Measurements from ENCODE around the gene TRIM74.
A peak's percentile ranks its signal among the peaks of the same experiment; 100 is the strongest.
"Not testable (repeated sequence)": the region's sequence is repeated elsewhere in the genome, so short reads cannot be mapped to it uniquely, and the experiment has no call there.

Gene TRIM74

GRCh38 chr7:72960029-72960428 is 9.2 kb downstream of the TRIM74 start:
- not testable (repeated sequence) for DNase-seq (ENCODE audit: low read depth in 2 of 3, low spot score in 2 of 3)

DNA sequence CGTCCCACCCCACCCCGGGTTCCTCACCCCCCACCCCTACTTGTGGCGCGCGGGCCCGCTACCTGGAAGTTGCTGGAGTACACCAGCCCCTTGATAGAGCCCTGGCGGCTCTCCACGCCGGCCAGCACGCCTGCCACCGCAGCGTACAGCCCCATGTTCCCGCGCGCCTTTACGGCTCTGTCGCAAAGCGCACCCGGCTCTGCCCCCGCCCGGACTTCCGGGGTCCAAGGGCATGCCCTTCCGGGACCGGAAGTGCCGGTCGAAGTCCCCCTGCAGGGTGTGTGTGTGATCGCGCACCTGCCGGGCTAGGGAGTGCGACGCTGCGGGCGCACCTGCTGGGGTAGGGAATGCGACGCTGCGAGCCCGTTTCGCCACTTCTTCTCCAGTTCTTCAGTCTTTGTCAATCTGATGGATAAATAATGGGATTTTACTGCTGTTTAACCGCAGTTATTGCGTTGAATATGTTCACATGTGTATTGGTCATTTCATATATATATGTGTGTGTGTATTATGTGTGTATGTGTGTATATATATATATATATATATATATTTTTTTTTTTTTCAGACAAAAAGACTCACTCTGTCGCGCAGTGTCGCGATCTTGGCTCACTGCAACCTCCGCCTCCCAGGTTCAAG is 14.6 kb downstream of the TRIM74 start:
- DNase-seq (ENCODE audit: low read depth in 2 of 3, low spot score in 2 of 3) = not testable (repeated sequence)

DNA sequence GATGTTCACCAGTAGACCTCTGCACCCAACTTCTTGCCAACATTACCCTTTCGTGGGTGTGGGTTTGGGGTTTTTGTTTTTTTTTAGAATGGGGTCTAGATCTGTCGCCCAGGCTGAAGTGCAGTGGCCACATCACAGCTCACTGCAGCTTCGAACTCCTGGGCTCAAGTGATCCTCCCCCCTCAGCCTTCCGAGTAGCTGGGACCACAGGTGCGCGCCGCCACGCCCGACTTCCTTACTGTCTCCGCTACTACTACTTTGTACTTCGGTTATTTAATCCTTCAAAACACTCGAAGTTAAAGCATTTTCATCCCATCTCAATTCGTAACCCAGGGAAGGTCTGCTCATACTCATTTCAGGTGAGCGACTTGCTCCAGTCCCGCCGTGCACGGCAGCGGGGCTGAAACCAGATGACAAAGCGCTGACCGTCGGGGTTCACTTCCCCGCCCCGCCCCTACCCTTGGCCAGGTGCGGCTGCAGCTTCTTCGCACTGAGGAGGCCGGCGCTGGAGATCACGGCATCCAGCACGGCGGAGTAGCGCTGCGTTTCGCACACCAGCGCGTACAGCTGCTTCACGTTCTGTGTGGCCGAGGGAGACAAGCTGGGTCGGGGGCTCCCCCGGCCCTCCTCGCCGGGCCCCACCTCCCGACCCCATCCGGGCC is 15.2 kb downstream of the TRIM74 start:
- not testable (repeated sequence) for DNase-seq (ENCODE audit: low read depth in 2 of 3, low spot score in 2 of 3)

GRCh38 chr7:72950432-72950831 is 18.8 kb downstream of the TRIM74 start:
- not testable (repeated sequence) for DNase-seq (ENCODE audit: low read depth in 2 of 3, low spot score in 2 of 3)

DNA sequence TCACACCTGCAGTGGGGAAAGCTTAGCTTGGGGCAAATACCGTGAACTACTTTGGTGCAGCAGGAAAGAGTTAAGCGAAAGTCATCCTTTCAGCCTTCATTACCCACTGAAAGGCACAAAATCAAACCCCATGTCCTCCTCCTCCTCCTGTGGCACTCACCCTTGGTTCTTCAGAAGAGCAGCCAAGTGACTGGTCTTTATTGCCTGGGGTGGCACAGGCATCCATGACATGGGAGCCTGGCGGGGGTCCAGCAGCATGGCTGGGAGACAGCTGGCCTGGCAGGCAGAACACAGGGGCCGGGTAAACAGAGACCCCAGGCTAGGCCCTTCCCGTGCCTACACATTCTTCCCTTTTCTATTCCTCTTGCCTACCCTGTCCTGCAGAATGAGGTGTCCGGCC is 19.6 kb downstream of the TRIM74 start:
- not testable (repeated sequence) for DNase-seq (ENCODE audit: low read depth in 2 of 3, low spot score in 2 of 3)

DNA sequence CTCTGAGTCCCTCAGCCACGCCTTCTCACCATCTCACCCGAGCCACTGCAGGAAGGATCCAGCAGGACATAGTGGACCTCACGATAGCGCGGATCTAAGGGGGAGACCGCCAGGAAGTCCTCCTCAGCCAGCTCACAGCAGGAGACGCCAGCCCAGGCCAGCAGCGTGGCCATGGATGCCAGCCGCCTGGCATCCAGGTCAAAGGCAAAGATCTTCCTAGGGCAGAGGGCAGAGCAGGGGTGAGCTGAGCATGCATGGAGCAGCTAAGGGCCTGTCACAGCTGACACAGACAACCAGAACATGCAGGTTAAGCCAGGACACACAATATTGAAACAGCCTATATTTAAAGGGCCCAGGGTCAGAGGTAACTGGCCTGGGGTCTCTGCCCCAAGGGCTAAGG is 20.0 kb downstream of the TRIM74 start:
- not testable (repeated sequence) for DNase-seq (ENCODE audit: low read depth in 2 of 3, low spot score in 2 of 3)

GRCh38 chr7:72948714-72949113 is 20.6 kb downstream of the TRIM74 start:
- not testable (repeated sequence) for DNase-seq (ENCODE audit: low read depth in 2 of 3, low spot score in 2 of 3)

DNA sequence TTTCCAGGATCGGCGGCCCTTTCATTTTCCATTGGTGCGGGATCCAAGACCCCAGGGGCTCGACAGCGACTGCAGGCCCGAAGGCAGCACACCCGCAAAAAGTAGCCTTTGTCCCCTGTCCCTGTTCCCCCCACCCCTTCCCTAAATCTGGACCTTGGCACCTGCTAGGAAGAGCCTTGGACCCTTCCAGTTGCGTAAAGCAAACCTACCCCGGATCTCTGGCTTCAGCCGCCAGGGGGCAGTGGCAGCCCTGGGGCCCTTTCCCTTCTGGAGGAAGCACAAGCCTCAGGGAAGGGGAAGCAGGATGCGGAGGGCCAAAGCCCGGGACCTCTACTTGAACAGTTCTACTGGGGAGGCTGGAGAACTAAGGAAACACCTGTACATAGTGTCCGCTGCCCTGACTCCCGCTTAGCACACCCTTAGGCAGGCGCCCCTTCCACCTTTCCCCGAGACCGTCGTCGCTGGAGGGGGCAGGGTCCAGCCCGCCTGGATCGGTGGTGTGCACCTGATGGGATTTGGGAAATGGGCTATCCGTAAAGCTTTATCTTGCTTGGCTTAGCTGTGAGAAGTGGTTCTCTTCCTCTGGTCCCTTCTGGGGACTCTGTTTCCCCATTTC is 23.0 kb downstream of the TRIM74 start:
- DNase-seq (ENCODE audit: low read depth in 2 of 3, low spot score in 2 of 3) = not testable (repeated sequence)

- DNase-seq (ENCODE audit: low read depth in 2 of 3, low spot score in 2 of 3) = not testable (repeated sequence)
Measured at GRCh38 chr7:72945597-72945996, 23.7 kb downstream of the TRIM74 start.

DNA sequence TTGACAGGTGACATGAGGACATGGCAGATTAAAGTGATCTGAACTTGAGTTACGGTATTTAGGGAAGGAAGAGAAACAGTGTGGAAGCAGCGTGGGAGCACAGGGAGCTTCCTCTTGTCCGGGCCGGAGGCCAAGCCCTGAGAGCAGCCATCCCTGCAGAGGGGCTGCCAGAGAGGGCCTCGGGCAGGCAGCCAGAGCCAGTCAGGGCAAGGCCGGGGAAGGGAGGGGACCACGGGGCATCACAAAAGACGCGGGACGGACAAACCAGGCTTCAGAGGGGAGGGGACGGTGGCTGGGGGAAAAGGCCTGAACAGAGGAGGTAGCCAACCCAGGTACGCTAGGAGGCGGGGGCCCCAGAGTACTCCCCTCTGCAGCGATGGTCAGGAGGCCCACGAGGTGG is 24.3 kb downstream of the TRIM74 start:
- not testable (repeated sequence) for DNase-seq (ENCODE audit: low read depth in 2 of 3, low spot score in 2 of 3)

DNA sequence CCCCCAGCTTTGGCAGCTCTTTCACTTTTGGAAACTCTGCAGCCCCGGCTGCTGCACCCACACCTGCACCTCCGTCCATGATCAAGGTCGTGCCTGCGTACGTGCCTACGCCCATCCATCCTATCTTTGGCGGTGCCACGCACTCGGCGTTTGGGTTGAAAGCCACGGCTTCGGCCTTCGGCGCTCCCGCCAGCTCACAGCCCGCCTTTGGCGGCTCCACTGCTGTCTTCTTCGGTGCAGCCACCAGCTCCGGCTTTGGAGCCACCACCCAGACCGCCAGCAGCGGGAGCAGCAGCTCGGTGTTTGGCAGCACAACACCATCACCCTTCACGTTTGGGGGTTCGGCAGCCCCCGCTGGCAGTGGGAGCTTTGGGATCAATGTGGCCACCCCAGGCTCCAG is 26.3 kb downstream of the TRIM74 start:
- DNase-seq (ENCODE audit: low read depth in 2 of 3, low spot score in 2 of 3) = not testable (repeated sequence)

- not testable (repeated sequence) for DNase-seq (ENCODE audit: low read depth in 2 of 3, low spot score in 2 of 3)
Measured at GRCh38 chr7:72942022-72942705, 27.1 kb downstream of the TRIM74 start.

DNA sequence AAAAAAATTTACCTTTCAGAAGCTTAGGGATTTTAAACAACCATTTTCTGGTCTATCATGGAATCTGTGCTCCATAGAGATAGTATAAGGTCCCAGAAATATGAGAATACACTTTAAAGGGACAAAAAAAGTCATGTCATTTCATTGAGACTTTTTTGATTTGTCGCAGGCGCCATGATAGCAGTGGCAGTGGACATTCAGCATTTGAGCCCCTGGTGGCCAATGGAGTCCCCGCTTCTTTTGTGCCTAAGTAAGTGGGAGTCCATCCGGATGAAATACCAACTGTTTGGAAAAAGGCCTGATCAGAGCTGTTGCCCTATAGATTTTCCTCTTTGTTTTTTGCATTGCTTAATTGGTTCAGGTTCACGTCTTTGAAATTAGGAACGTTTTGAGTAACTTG is 41.0 kb downstream of the TRIM74 start:
- not testable (repeated sequence) for DNase-seq (ENCODE audit: low read depth in 2 of 3, low spot score in 2 of 3)

GRCh38 chr7:72927791-72928190 is 41.5 kb downstream of the TRIM74 start:
- DNase-seq (ENCODE audit: low read depth in 2 of 3, low spot score in 2 of 3) = not testable (repeated sequence)

DNA sequence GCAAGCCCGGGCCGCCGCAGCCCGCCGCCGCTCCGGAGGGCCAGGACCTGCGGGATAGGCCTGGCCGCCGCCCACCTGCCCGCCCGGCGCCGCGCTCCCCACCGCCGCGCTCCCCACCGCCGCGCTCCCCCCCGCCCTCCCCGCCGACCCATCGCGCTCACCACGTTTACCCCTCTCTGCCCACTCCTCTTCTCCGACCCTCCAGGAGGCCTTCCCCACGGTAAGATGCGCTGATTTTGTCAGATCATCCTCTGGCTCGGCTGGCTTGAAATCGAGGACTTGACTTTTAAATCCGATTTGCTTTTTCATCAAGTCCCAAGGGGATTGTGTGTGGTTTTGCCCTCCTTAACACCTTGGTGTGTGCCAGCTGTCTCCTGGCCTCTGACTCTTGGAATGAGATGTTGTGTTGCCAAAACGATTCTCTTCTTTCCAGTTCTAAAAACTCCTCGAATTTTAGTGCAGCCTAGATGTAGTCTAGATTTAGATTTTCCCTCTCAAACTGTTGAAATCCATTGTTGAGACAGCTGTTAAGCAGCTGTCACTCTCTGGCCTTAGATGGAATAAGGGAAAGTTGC is 43.6 kb downstream of the TRIM74 start:
- no peak for DNase-seq (ENCODE audit: low read depth in 2 of 3, low spot score in 2 of 3)

GRCh38 chr7:72924733-72925545 is 44.3 kb downstream of the TRIM74 start, which contains the start of gene POM121:
Gene POM121 (plus strand): TSS chr7:72925095. CDS start chr7:72925122, 27 bp downstream.
- DNase-seq (ENCODE audit: low read depth in 2 of 3, low spot score in 2 of 3) = peak; percentile 70 to 81 (median 74)

DNA sequence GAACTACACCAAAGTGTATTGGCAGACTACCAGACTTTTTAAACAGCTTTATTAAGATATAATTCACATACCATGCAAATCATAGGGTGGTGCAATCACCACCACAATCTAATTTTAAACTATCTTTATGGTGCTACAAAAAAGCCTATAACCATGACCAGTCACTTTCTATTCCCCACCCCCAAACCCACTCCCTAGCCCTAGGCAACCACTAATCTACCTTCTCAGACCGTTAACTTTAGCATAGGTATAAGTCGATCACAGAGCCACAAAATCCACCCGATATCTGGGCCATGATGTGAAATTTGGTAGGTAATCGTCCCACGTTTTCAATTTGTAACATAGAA is 44.9 kb downstream of the TRIM74 start:
- DNase-seq (ENCODE audit: low read depth in 2 of 3, low spot score in 2 of 3) = no peak

- no peak for DNase-seq (ENCODE audit: low read depth in 2 of 3, low spot score in 2 of 3)
Measured at GRCh38 chr7:72919256-72919775, 50.0 kb downstream of the TRIM74 start.

DNA sequence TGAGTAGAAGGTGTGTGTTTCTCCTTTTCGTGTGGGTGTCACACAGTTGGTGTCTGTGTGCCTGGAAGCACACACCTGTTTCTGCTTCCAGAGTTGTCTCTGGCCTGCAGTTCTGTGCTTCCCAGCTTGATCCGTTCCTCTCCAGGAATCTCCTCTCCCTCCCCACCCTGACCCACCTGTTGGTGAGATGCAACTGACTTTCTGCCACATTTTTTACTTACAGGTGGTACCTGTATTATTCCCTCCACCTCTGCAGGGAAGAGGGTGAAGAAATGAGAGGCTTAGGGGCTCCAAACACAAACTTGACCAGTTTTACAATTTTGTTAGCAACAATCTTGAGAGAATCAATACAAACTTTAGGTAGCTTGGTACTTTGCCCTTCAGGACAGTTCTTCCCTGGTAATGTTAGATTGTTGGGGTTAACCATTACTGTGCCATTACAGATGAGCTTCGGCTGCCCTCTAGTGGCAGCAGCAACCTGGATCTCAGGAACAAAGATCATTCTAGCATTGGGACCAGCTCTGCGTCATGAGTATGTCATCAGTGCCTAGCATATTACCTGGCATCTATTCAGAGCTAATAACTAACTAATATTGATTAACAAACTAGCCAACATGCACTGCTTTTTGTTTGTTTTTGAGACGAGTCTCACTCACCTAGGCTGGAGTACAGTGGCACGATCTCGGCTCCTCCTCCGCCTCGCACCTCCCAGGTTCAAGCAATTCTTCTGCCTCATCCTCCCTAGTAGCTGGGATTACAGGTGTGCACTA is 54.3 kb downstream of the TRIM74 start:
- DNase-seq (ENCODE audit: low read depth in 2 of 3, low spot score in 2 of 3) = peak in 1 of 3 experiments; percentile 9
